ENCODE measurements around the gene KRTAP12-4.

KRTAP12-4 gene

GRCh38 chr21:44617071-44617501 lies 37.4 kb downstream of the KRTAP12-4 start:
- TF ChIP-seq CTCF (IDR thresholded peaks at IDR 0.05; ENCODE audit: insufficient read depth, low read depth, low read length, missing control alignments) = no peak
- DNase-seq (ENCODE audit: low read depth) = no peak
- H3K4me3 ChIP-seq (ENCODE audit: low read length) = no peak overlapping the region

DNA sequence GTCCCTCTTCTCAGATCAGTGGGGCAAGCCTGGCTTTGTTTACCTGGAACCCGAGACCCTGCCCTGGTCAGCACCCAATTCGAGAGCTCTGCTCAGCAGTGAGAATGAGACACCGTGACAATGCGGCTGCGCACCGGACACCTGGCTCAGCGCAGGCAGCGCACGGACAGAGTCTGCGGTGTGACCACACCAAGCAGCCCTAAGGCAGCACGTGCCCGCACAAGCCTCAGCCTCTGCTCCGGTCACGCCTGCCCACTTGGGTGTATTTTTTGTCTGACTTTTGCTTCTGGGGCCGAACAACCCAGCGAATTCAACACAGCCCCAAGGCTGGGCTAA lies 37.9 kb downstream of the KRTAP12-4 start:
- TF ChIP-seq CTCF (IDR thresholded peaks at IDR 0.05; ENCODE audit: insufficient read depth, low read depth, low read length, missing control alignments) = no peak
- no peak for DNase-seq (ENCODE audit: low read depth)
- no peak overlapping the region for H3K4me3 ChIP-seq (ENCODE audit: low read length)

DNA sequence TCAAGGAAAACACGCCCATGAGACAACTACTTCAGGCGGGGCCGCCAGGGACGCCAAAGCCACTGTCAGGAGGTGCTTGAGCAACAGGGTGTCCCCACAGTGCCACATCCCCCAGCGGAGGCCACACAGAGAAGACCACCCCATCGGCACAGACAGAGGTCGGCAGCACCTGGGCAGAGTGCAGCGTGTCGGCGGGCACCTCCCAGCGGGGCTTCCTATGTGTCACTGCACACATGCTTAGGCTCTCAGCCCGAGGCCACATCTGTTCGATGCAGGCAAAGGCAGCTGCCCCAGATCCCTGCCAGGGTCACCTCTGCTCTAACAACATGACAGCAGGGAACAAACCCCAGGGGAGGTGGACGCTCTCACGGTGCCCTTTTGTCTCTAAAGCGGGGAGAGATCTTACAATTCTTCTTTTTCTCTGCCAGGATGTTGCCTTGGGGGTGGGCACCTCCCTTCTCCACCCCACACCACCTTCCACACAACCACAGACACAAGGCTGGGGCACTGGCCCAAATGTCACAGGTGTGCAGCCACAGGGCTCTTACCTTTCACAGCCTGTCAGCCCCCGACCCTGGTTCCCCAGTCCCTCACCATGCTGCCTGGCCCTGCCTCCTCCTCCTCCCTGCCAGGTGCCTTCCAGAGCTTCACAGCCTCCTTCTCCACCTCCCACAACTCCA lies 38.4 kb downstream of the KRTAP12-4 start:
- DNase-seq (ENCODE audit: low read depth) = no peak

GRCh38 chr21:44615466-44615865 lies 39.0 kb downstream of the KRTAP12-4 start:
- DNase-seq (ENCODE audit: low read depth) = no peak
- H3K4me3 ChIP-seq (ENCODE audit: low read length) = no peak overlapping the region
- no peak for TF ChIP-seq CTCF (IDR thresholded peaks at IDR 0.05; ENCODE audit: insufficient read depth, low read depth, low read length, missing control alignments)

More for the DNA sequence above, 38.4 kb downstream of the KRTAP12-4 start:
- no peak overlapping the region for H3K4me3 ChIP-seq (ENCODE audit: low read length)
- no peak for TF ChIP-seq CTCF (IDR thresholded peaks at IDR 0.05; ENCODE audit: insufficient read depth, low read depth, low read length, missing control alignments)

DNA sequence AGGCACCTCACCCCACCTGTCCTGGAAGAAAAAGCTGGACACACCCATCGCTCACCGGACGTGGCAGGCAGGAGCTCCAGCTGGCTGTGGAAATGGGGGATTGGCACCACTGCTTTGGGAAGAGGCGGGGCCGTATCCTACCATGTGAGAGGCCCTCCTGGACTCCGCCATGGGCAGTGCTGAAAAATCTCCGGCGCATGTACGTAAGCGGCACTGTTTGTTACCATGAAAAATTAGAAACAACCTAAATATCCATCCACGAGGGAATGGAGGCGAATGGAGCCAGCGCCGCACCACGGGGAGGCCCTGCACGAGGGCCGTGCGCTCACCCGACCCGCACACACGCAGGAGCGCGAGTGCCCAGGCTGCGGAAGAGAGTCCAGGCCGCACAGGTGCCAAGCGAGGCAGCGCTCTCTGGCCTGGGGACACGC lies 39.5 kb downstream of the KRTAP12-4 start:
- H3K4me3 ChIP-seq (ENCODE audit: low read length) = no peak overlapping the region
- no peak for TF ChIP-seq CTCF (IDR thresholded peaks at IDR 0.05; ENCODE audit: insufficient read depth, low read depth, low read length, missing control alignments)
- no peak for DNase-seq (ENCODE audit: low read depth)

DNA sequence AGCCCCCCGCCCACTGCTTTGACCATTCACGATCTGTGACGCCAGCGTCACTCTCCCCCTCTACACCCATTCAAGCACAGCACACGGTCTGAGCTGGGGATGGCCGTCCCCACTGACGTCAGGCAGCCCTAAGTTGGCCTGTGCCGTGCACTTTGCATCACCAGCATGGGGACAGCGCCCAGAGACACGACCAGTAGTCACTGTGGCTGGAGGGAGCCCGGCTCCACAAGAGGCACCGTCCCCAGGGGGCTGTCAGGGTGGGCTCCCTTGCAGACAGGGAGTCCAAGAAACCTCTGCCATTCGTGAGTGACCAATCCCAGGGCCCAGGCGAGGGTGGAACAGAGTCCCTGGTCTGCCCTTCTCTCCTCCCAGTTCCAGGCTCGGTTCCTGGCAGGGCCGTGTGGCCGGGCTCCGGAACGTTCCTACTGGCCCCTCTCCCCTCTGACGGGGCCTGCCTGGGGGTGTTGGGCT lies 40.3 kb downstream of the KRTAP12-4 start:
- H3K4me3 ChIP-seq (ENCODE audit: low read length) = no peak overlapping the region
- no peak for TF ChIP-seq CTCF (IDR thresholded peaks at IDR 0.05; ENCODE audit: insufficient read depth, low read depth, low read length, missing control alignments)
- no peak for DNase-seq (ENCODE audit: low read depth)

Measured in epithelial cell of esophagus (primary cell).